Esophagus (tissue), 2 donors: ENCODE measurements around the gene ENOX1. TPM values are rescaled to one million over a fixed set of nuclear protein-coding genes. Genes with fewer than 3 reads are reported as not detected.

Experiments
- H3K27ac ChIP-seq, 2 donors: one replicate each; pipeline ENCODE4 v1.5.1; 2013; ENCODE audit warnings: low read depth in 2 of 2, mild to moderate bottlenecking in 2 of 2, inconsistent platforms in 1 of 2, low read length in 1 of 2, moderate library complexity in 1 of 2
- H3K27me3 ChIP-seq, 2 donors: one replicate each; pipeline ENCODE4 v1.6.1; 2013; ENCODE audit warnings: low read length in 2 of 2, control low read depth in 1 of 2, mild to moderate bottlenecking in 1 of 2; ENCODE audit not compliant: insufficient read depth in 2 of 2, control insufficient read depth in 1 of 2
- H3K36me3 ChIP-seq, 2 donors: one replicate each; pipeline ENCODE4 v1.6.1; 2013; ENCODE audit warnings: low read length in 1 of 2; ENCODE audit not compliant: control insufficient read depth in 2 of 2, insufficient read depth in 2 of 2
- H3K4me1 ChIP-seq, 2 donors: one replicate each; pipeline ENCODE4 v1.6.1; 2013; ENCODE audit warnings: low read length in 1 of 2; ENCODE audit not compliant: control insufficient read depth in 2 of 2, insufficient read depth in 2 of 2
- H3K4me3 ChIP-seq, 2 donors: one replicate each; pipeline ENCODE4 v1.5.1; 2013; ENCODE audit warnings: low read length in 2 of 2, mild to moderate bottlenecking in 2 of 2, low read depth in 1 of 2, moderate library complexity in 1 of 2
- H3K9me3 ChIP-seq, 2 donors: one replicate each; pipeline ENCODE4 v1.6.1; 2013; ENCODE audit warnings: mild to moderate bottlenecking in 2 of 2, low read depth in 1 of 2, low read length in 1 of 2, moderate library complexity in 1 of 2; ENCODE audit not compliant: control insufficient read depth in 2 of 2, insufficient read depth in 1 of 2
- WGBS, 2 donors: extraction: QIAGEN DNeasy Blood & Tissue Kit; methylation state at CpG; one replicate each; pipeline ENCODE4 v1.1.7; 2013; 5-methylcytosine and 5-hydroxymethylcytosine counted together
- polyA plus RNA-seq, 2 donors: library from polyadenylated mRNA; stranded (reverse); fragments of 200-250 nt; gene quantifications; one replicate each; pipeline ENCODE4 v1.2.3, GENCODE V29; 2013
- donor health status: healthy with polysubstance abuse.
- donor health status: Bipolar disorder and iron deficiency.

Gene ENOX1
- polyA plus RNA-seq, 2 donors = 0.10 to 0.29 TPM

GRCh38 chr13:43325636-43326035 lies 461.1 kb downstream of the ENOX1 start:
- Histone ChIP-seq H3K4me1 (no peaks in the 10 kb centered on the region), H3K27ac (no peak overlapping the region), H3K36me3 (no peaks in the 10 kb centered on the region), H3K9me3 (no peaks in the 10 kb centered on the region), H3K4me3 (no peak overlapping the region), H3K27me3 (no peaks in the 10 kb centered on the region)
- WGBS, 2 donors = 88% methylated on average over 4 of the region's 4 CpGs

GRCh38 chr13:43324129-43324528 lies 462.6 kb downstream of the ENOX1 start:
- H3K36me3 ChIP-seq = no peaks in the 10 kb centered on the region
- H3K4me1 ChIP-seq = no peaks in the 10 kb centered on the region
- H3K9me3 ChIP-seq = no peaks in the 10 kb centered on the region
- H3K27me3 ChIP-seq = no peaks in the 10 kb centered on the region
- no peak overlapping the region for H3K27ac ChIP-seq
- no peak overlapping the region for H3K4me3 ChIP-seq
- WGBS, 2 donors = 79 to 90% methylated on average over 3 of the region's 3 CpGs

GRCh38 chr13:43319617-43320444 lies 466.9 kb downstream of the ENOX1 start:
- Histone ChIP-seq H3K4me1 (peaks cover 0 to 2% of the 10 kb centered on the region in 2 donors), H3K27ac (no peak overlapping the region), H3K27me3 (no peaks in the 10 kb centered on the region), H3K9me3 (no peaks in the 10 kb centered on the region), H3K4me3 (no peak overlapping the region), H3K36me3 (no peaks in the 10 kb centered on the region)
- WGBS, 2 donors = 63 to 73% methylated on average over 10 of the region's 10 CpGs

GRCh38 chr13:43316946-43317353 lies 469.8 kb downstream of the ENOX1 start:
- Histone ChIP-seq H3K4me3 (no peak overlapping the region), H3K36me3 (no peaks in the 10 kb centered on the region)
- WGBS, 2 donors = 10 to 21% methylated on average over 4 of the region's 4 CpGs

GRCh38 chr13:43316281-43316680 lies 470.5 kb downstream of the ENOX1 start:
- Histone ChIP-seq H3K4me1 (peaks cover 0 to 2% of the 10 kb centered on the region in 2 donors), H3K9me3 (no peaks in the 10 kb centered on the region), H3K4me3 (no peak overlapping the region), H3K27me3 (no peaks in the 10 kb centered on the region), H3K27ac (no peak overlapping the region), H3K36me3 (no peaks in the 10 kb centered on the region)
- WGBS, 2 donors = 48 to 66% methylated on average over 2 of the region's 2 CpGs

More at GRCh38 chr13:43316946-43317353, 469.8 kb downstream of the ENOX1 start:
- Histone ChIP-seq H3K27me3 (no peaks in the 10 kb centered on the region), H3K27ac (no peak overlapping the region), H3K4me1 (peaks cover 0 to 2% of the 10 kb centered on the region in 2 donors), H3K9me3 (no peaks in the 10 kb centered on the region)

DNA sequence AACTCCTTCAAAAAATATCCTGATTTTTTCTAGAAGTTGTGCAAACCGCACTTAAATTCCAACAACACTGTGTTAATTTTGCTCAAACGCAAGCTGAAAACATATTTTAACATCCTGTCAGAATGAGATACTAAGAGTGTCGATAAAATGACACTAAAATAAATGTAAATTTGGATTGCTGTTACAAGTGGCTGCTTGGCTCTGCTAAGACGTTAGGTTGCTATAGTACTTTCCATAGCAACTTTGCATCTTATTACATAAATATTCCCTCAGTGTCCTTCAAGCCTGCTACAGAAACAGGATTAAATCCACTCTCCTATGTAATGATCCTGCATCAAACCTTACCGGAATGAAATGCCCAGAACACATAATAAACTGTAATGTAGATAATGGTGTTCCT lies 471.2 kb downstream of the ENOX1 start:
- Histone ChIP-seq H3K27ac (no peak overlapping the region), H3K4me1 (peaks cover 0 to 2% of the 10 kb centered on the region in 2 donors), H3K36me3 (no peaks in the 10 kb centered on the region), H3K4me3 (no peak overlapping the region), H3K27me3 (no peaks in the 10 kb centered on the region), H3K9me3 (no peaks in the 10 kb centered on the region)
- 87 to 91% methylated on average over 5 of the region's 5 CpGs for WGBS, 2 donors

DNA sequence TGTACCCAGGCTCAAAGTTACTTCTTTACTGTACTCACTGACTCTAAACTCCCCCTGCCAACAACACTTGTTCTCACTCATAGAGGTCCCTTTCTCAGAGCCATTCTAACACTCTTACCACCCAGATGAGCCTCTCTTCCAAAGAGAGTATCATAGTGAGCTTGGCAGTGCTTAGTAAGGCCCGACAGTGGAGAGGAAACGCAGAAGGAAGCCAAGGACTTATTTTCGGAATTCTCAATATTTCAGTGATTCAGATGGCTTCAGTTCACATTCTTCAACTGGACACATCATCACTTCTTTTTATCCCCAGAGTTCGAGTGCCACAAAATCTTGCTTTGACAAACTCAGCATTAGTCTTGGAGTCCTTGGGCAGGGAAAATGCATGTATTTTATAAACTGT lies 477.5 kb downstream of the ENOX1 start:
- Histone ChIP-seq H3K27ac (no peak overlapping the region), H3K27me3 (no peaks in the 10 kb centered on the region), H3K36me3 (no peaks in the 10 kb centered on the region), H3K4me1 (peaks cover 2 to 3% of the 10 kb centered on the region in 2 donors), H3K4me3 (no peak overlapping the region), H3K9me3 (no peaks in the 10 kb centered on the region)
- 58 to 60% methylated on average over 4 of the region's 4 CpGs for WGBS, 2 donors

- 31 to 40% methylated on average over 7 of the region's 7 CpGs for WGBS, 2 donors
Measured at GRCh38 chr13:43307921-43308433, 478.8 kb downstream of the ENOX1 start.

GRCh38 chr13:43307221-43307920 lies 479.4 kb downstream of the ENOX1 start:
- WGBS, 2 donors = 45 to 47% methylated on average over 6 of the region's 6 CpGs
- H3K27ac ChIP-seq = no peak overlapping the region

More at GRCh38 chr13:43307921-43308433, 478.8 kb downstream of the ENOX1 start:
- no peaks in the 10 kb centered on the region for H3K9me3 ChIP-seq
- no peak overlapping the region for H3K4me3 ChIP-seq
- H3K36me3 ChIP-seq = no peaks in the 10 kb centered on the region
- H3K27ac ChIP-seq = no peak overlapping the region
- H3K27me3 ChIP-seq = no peaks in the 10 kb centered on the region
- H3K4me1 ChIP-seq = peaks cover 2 to 3% of the 10 kb centered on the region in 2 donors

More at GRCh38 chr13:43307221-43307920, 479.4 kb downstream of the ENOX1 start:
- no peak overlapping the region for H3K4me3 ChIP-seq
- no peaks in the 10 kb centered on the region for H3K36me3 ChIP-seq
- H3K27me3 ChIP-seq = no peaks in the 10 kb centered on the region
- H3K9me3 ChIP-seq = no peaks in the 10 kb centered on the region
- peaks cover 2 to 3% of the 10 kb centered on the region in 2 donors for H3K4me1 ChIP-seq
